NCI-H446 (cell line): ENCODE measurements around the gene PLXNA4.

Experiments used
- DNase-seq, 2 experiments: peaks; one replicate each; lab custom pipeline; 2025; lab: John Stamatoyannopoulos, UW

The PLXNA4 gene

GRCh38 chr7:132142006-132142405 is 434.3 kb downstream of the PLXNA4 start:
- no peak for DNase-seq

GRCh38 chr7:132141109-132141508 is 435.2 kb downstream of the PLXNA4 start:
- peak; percentile 41 to 80 for DNase-seq

GRCh38 chr7:132140341-132140740 is 435.9 kb downstream of the PLXNA4 start:
- DNase-seq = no peak

GRCh38 chr7:132138817-132139216 is 437.5 kb downstream of the PLXNA4 start:
- DNase-seq = no peak

GRCh38 chr7:132137681-132138080 is 438.6 kb downstream of the PLXNA4 start:
- DNase-seq = no peak

GRCh38 chr7:132135746-132136385 is 440.4 kb downstream of the PLXNA4 start:
- no peak for DNase-seq

- no peak for DNase-seq
Observed at GRCh38 chr7:132134814-132135445, 441.3 kb downstream of the PLXNA4 start.

DNA sequence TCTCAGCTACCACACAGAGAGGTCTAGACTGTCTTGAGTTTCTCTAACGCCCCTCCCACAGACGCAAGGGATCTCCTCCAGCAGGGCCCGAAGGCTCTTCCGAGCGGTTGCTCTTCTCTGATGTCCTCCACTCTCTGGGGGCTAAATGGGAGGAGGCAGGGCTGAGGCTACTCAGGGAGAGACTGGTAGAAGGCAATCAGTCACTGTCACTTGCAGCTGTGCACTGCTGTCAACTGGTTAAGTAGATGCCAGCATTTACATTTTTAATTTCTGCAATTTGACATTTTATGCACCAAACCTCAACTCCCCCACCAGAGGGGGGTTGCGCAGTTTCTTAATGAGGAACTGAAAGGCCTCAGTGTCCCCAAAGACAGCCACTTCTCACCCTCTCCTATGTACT is 442.8 kb downstream of the PLXNA4 start:
- DNase-seq = no peak

DNA sequence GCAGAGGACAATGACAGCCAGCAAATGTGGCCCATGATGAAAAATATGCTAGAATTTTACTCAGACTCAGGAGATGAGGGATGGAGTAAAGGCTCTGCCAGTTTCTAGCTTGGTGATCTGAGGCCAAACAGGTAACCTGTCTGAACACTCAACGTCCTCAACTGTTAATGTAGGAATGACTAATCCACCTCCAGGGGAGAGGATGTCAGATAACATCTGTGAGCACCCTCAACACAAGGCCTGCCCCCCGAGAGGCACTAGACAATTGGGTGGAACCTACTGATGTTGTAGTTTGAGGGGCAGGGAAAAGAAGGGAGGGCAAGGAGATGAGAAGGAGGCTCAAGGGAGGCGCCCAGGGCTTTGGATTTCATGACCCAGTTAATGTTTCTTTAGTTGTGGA is 445.1 kb downstream of the PLXNA4 start:
- no peak for DNase-seq

DNA sequence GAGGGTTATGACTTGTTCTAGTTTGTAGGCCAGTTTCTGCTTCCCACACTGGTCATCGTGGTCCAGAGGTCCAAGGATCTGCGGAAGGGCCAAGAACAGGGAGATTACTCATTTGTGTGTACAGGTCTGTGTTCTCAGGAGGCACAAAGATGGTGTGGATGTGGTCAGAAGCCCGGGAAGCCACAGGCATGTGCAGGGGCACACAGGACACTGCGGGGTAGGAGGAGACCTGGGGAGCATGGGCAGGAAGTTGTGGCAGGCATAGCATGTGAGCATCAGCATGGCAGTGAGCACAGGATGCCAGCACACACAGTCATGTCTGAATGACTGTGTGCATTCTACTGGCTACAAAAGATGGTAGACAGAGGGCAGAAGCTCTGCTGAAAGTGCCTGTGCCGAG is 445.8 kb downstream of the PLXNA4 start:
- no peak for DNase-seq

- DNase-seq = no peak
Observed at GRCh38 chr7:132125872-132126595, 450.2 kb downstream of the PLXNA4 start.

DNA sequence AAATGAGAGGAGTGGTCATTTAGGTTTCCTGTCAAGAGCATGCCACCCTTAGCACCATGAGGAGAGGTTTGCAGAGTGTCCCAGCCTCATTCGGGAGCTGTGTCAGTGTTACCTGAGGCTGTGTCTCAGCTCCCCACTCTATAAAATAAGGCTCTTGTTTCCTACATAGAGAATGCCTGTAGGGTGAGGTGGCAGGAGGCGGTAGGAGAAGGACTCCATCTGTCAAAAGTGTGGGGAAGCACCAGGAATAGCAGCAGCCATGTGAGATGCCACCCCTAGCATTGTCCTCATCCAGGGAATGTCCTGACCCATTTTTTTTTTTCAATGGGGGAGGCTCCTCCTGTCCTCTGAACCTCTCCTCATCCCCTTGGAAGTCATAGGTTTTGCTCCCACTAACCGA is 451.2 kb downstream of the PLXNA4 start:
- DNase-seq = no peak

- DNase-seq = no peak
Observed at GRCh38 chr7:132124575-132124974, 451.7 kb downstream of the PLXNA4 start.

DNA sequence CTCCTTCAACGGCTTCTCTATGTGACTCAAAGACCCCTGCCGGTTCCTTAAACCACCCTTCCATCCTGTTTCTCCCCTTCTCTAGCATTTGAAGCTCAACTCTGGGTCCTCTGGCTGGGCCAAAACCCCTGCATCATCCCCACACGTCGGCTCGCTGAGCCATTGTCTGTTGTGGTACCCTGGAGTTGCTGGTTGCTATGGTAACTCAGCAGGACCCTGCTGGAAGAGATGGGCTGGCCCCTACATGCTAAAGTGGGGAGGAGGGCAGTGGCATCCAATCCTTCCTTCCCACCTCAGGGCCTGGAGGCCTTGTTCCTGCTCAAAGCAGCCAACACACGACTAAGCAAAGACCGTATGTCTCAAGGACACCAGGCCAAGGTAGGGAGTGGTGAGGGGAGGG is 452.5 kb downstream of the PLXNA4 start:
- DNase-seq = no peak

GRCh38 chr7:132122901-132123300 is 453.4 kb downstream of the PLXNA4 start:
- DNase-seq = no peak

DNA sequence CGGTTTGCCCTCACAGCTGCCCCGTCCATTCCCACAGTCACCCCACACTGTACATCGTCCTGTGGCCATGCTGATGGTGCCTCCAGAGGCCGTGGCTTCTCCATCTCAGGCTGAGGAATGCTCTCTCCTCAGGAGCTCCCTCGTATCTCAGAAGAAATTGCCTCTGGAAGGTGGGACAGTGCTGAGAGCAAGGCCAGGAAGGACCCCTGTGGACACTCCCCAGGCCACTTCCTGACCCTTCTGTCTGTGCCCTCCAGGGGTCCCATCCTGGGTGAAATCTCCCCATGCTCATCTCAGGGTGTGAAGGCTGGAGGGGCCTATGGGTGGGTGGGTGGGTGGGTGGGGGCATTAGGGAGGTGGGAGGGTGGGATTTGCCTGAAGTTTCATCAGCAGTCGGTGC is 454.3 kb downstream of the PLXNA4 start:
- DNase-seq = no peak

GRCh38 chr7:132118641-132119040 is 457.6 kb downstream of the PLXNA4 start:
- no peak for DNase-seq

DNA sequence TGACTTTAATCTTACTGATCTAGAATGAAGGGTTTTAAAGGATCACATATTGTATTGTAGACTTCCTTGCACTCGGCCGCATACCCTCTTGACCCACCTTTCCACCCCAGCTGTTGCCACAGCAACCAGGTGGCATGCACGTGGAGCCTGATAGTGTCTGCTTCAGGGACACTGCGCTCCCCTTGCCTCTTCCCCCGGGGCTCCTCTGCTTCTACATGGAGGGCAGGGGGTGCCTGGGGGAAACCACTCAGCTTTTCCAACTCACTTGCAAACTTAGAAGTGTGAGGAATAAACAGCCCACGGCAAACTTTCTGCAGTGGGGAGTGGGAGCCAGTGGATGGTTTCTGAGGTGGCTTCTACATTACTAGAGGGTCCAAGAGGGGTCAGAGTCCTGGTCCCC is 458.6 kb downstream of the PLXNA4 start:
- no peak for DNase-seq

- no peak for DNase-seq
Observed at GRCh38 chr7:132117181-132117580, 459.1 kb downstream of the PLXNA4 start.

DNA sequence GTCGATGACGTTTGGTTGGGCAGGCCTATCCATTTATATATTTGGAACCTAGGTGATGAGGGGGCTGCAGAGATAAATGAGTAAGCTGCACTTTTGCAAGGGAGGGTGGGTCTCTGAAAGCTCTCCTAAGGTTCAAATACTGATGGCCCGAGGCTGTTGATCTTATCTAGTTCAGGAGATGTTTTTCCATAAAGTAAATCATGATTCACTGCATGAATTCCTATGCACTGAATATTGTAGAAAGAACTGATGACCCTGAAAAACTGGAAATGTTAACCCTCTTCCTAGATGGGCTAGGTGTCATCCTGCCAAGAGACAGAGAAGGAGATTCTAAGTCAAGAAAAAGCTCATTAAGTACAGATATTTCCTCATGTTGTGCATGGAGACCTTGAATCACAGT is 459.9 kb downstream of the PLXNA4 start:
- no peak for DNase-seq

- no peak for DNase-seq
Observed at GRCh38 chr7:132115758-132116157, 460.5 kb downstream of the PLXNA4 start.

DNA sequence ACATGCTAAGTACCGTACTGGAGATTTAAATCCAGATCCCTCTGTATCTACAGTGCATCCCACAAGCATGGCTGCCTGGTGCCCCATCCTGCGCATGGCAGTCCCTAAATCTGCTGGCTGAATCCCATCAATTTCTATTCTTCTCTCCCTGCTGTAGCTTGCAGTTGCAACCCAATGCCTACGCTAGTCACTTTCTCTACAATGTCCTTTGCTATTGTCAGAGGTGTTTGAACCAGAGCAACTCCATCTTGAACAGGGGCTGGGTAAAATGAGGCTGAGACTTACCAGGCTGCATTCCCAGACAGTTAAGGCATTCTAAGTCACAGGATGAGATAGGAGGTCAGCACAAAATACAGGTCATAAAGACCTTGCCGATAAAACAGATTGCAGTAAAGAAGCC is 461.2 kb downstream of the PLXNA4 start:
- no peak for DNase-seq

DNA sequence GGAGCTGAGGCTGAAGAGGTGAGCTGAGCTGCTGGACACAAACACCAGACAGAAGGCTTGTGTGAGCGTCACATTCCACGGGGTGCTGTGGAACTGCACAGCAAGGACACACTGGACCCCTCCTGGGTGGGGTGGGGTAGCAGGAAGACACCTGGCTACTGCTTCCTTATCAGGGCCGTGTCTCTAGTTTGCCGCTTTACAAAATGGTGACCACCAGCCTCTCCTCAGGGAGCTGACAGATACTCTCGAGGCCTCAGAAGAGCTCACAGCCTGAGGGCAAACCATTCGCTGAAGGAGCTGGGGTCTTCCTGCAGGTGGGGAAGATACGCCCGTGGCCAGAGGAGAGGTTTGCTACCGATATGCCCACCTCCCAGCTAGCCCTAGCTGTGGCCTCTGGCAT is 461.9 kb downstream of the PLXNA4 start:
- DNase-seq = no peak
